GM19467 (cell line): ENCODE results near the gene MTHFD2.
"Not testable (repeated sequence)": the region's sequence is repeated elsewhere in the genome, so short reads cannot be mapped to it uniquely, and the experiment has no call there.

Source experiments
- ATAC-seq: cut with Tn5 transposase; IDR thresholded peaks from one replicate; pipeline ENCODE4 v1.9.1; 2021; ENCODE audit warnings: mild to moderate bottlenecking, moderate library complexity; ENCODE audit not compliant: unreplicated experiment

Gene MTHFD2

DNA sequence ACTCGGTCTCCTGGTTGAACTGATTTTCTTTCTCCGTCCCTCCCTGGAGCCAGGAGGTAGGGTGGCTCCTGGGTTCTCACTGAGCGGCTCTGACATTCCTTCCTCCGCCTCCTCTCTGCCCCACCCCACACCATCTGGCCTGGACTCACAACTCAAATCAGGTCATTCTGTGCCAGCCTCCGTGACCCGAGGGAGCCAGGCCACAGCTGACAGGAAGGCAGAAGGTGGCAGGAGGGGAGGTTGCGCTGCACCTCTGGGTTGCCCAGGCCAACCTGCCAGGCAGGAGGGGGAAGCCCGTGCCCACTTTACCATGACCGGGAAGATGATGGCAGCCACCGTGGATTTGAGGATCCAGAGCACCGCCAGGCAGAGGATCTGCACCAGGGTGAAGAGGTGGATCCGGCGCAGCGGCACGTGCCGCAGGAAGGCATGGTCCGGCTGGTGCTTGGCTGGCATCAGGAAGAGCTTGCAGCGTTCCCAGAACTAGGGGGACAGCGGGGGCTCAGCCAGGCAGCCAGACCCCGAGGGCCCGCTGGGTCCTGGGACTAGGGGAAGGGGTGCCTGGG lies 28.3 kb downstream of the MTHFD2 start:
- ATAC-seq = no peak

DNA sequence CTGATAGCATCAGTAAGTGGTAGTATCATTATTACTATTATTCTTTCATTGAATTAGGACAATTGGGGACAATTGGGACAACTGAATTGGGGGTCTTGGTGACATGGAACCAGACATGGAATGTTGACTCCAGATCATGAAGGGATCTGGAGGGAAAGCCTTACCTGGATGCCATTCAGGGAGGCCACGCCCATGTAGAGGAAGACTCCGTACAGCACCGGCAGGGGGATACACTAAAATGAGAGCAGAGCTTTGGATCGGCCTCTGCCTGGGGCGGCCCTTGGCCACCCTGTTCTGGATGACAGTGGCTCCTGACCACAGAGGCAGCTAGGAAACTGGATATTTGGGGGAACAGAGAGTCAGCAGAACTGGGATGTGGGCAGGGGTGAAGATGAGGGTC lies 29.2 kb downstream of the MTHFD2 start:
- no peak for ATAC-seq

DNA sequence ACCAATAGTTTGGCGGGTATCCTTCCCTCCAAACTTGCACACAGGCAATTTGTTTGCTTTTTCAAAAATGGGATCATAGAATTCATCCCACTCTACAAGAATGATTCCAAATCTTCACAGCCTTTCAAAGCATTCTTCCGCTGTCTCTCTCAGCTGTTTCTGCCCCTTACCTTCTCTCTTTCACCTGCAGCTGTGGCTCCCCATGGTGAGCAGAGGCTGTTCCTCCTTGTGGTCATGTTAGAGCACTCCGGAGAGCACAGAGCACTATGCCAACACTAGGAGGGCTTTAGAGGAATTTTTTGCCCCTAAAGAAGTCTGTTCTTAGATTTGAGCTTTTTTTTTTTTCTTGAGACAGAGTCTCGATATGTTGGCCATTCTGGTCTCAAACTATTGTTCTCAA lies 30.4 kb downstream of the MTHFD2 start:
- ATAC-seq = no peak

DNA sequence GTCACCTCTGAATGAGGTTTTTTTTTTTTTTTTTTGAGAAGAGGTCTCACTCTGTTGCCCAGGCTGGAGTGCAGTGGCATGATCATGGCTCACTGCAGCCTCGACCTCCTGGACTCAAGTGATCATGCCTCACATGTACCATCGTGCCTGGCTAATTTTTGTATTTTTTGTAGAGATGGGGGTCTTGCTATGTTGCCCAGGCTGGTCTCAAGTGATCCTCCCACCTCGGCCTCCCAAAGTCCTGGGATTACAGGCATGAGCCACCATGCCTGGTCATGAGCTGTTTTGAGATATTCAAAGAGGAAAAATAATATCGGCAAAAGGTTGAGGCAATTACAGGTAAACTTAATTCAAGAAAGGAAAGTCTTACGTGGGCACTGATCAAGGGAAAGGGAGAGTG lies 31.4 kb downstream of the MTHFD2 start:
- ATAC-seq = not testable (repeated sequence)

DNA sequence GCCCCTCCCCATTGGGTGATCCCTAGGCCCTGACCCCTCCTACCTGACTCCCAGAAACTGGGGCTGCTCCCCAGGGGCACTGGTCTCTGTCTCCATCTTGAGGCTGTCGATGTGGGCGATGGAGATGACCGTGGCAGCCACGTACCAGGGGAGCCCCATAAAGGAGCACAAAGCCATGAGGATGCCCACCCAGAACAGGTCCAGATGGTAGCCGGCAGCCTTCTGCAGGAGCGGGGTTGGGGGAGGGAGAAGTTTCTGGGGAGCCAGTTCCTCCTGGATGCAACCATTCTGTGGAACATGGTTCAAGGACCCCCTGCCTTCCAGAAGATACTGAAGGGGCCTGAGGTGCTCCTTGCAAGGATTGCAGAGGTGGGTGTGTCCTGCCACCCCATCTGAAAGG lies 34.0 kb downstream of the MTHFD2 start:
- ATAC-seq = no peak

DNA sequence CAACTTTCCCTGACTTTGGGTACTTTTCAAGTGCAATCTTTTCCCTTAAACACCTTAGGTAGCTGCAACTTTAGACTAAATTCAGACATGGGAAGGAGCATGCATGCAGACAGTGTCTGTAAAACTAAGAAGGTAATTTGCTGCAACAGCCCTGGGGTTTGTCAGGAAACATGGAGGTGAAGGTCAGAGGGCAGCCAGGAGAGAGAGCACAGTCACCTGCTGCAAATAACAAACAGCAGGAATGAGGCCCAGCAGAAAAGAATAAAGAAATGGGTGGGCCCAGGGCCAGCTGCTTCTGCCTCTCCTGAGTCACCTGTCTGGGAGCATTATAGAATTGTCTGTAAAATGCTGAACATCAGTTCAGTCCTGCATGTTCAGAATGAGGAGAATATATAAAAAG lies 35.2 kb downstream of the MTHFD2 start:
- no peak for ATAC-seq

DNA sequence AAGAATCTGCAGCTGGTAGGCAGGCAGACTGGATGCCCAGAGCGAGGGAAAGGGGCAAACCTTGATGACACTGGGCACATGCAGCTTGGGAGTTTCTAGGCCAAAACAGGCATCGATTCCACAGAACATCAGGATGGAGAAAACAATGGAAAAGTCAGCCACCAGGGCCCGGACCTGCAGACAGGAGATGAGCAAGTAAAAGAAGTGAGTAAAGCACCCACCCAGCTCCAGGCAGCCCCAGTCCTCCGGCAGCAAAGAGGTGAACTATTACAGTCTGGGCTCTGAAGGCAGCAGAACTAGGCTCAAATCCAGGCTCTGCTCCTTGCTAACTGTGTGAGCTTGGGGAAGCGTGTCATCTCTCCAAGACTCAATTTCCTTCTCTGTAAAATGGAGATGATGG lies 36.6 kb downstream of the MTHFD2 start:
- ATAC-seq = no peak

DNA sequence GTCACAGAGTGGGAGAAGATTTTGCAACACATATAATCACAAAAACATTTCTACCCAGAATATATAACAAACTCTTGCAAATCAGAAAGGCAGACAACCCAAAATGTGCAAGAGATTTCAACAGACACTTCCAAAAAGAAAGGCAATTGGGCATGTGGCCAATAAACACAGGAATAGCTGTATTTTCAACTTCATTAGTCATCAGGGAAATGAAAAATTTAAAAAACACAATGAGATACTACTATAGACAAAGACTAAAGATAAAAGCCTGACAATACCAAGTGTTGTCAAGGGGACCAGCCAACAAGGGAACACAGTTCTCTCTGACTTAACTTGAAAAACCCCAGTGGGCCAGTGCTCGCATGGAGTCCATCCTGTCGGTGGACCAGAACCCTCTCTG lies 40.5 kb downstream of the MTHFD2 start:
- ATAC-seq = no peak

DNA sequence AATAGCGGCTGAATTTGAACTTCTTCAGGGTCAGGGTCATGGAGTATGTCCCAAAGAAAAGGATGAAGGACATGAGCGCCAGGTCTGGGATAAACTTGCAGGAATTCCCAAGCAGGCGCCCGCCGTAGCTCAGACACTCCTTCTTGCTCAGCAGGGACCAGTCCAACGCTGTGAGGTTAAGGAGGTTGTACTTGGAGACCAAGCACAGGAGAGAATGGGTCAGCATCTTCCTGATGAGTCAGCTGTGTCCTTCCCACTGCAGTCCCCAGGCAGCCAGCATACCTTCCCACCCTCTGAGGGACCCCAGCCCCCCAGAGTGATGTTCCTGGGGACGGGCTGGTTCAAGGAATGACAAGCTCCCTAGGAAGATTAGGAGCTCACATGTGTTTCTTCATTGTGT lies 40.9 kb downstream of the MTHFD2 start:
- ATAC-seq = no peak

DNA sequence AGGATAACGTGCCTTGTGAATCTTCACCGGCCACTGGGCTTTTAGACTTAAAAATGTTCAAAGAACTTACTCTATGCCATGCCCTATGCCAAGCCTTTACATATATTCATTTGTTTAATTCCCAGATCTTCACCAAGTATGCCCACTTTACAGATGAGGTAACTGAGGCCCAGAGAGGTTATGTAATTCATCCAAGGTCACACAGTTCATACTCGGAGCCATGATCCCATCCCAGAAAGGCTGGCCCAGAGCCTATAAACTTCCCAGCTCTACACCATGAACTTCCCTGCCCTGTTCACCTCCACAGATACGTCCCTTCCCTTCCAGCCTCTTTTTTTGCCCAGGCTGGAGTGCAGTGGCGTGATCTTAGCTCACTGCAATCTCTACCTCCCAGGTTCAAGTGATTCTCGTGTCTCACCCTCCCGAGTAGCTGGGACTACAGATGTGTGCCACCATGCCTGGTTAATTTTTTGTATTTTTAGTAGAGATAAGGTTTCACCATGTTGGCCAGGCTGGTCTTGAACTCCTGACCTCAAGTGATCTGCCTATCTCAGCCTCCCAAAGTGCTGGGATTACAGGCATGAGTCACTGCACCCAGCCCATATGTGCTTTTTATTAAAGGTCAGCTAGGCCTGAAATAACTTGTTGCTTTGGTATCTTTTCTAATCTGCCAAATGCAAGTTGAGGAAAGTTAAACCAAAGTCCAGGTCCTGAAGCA lies 44.1 kb downstream of the MTHFD2 start:
- ATAC-seq = no peak

DNA sequence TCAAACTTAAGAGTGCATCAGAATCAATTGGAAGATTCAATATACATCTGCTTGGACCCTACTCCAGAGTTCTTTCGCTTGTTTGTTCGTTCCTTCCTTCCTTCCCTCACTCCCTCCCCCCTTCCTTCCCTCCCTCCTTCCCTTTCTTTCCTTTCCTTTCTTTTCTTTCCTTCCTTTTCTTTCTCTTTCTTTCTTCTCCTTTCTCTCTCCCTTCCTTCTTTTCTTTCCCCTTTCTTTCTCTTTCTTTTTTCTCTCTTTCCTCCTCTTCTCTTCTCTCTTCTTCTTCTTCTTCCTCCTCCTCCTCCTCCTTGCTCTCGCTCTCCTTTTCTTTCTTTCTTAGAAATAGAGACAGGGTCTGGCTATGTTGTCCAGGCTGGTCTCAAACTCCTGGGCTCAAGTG lies 45.9 kb downstream of the MTHFD2 start:
- no peak for ATAC-seq

DNA sequence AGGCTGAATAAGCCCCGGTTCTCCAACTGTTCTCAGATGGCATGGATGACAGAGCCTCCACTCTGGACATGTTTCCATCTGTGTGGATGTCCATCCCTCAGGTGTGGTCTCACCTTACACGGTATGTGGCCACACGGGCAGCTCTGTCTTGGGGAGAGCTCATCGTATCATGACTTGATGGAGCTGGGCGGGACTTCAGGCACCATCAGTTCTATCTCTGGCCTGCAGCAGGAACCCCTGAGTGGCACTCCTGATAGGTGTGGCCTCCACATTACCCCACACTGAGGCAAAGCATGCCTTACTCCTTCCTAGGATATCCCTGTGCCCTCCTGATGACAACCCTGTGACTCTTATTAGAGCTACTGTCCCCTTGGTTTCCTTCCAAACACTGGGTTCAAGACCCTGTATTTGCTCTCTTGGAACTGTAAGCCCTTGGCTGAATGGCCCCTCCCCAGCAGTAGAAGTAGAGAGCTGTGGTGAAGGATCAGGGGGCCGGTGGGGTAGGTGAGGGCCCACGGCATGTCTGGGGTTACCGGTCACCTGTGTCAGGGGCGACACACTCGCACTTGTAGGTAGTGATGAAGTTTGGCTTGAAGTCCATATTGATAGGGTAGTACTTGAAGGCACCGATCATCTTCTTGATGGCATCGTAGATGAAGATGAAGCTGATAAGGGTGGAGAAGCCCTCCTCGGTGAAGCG lies 48.2 kb downstream of the MTHFD2 start:
- ATAC-seq = no peak

DNA sequence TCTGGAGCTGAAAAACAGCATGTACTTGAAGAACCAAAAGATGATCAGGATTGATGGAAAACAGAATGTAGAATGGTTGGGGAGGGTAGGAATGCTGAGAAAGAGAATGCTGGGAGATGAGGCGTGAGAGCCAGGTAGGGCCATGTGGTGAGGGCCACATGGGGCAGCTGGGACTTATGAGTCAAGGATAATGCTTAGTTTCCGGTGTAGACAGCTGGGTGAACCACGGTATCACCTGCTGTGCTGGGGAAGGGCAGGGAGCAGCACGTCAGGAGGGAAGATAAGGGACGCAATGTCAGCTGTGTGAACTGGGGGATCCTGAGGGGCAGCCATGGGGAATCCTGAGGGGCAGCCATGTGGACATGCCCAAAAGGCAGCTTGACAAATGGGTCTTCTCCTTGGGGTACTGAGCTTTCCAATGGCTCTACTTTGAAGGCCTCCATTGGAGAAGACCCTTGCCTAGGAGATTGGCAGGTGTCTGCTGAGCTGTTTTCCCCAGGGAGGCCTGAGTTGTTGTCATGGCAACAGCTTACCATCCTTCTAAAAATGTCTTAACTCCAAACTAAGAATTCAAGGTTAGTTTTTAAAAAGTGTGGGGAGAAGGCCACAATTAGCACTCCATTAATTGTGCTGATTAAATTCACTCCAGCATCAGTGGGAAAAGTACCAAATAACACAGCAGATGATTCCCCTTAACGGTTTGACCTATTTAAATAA lies 51.1 kb downstream of the MTHFD2 start:
- no peak for ATAC-seq

DNA sequence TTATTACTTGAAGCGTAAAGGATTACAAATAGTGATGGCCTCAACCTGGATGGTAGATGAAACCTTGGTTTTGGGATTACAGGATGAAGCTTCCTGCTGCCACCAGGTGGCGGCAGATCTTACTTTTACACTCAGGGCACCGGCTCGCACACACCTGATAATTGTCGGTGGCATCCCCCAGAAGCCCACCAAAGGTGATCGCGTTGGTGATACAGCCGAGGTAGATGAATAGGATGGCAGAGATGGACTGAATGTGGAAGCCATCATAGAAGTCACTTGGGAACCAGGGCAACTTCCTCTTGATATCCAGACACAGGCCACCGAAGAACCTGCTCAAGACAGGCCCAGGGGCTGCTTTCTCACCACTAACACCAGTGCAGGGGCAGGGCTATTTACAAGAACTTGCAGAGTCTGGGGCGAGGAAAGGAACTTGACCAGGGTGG lies 51.8 kb downstream of the MTHFD2 start:
- no peak for ATAC-seq

DNA sequence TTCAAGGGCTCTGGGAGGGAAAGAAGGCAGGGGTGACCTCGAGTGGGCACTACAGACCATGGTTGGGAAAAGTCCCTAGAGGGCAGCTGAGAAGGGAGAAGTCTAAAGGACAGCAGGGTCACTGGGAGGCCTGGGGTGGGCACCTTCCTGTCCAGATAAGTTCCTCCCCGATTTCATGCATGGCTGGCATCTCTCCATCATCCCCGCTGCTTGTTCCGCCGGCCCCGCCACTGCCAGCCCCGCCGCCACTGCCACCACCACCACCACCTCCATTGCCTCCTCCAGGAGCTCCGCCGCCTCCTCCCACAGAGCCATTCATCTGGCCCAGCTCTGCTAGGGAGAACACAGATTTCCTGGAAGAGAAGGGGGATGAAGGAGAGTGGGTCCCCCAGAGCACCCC lies 53.6 kb downstream of the MTHFD2 start:
- ATAC-seq = no peak

DNA sequence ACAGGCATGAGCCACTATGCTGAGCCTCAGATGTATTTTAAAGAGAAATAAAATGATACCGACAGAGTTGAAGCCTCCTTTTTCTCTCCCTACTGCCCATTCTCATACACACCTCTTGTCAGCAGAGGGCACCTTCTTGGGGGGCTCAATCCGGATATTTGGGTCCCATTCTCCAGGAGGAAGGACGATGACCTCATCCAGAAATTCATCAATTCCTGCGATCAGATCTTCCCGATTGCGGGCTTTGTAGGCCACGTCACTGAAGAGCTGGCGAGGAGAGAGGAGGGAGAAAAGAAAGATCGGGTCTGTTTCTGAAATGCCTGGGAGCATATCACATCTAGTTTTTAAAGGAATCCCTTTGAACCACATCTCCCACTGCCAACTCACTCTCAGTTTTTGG lies 54.4 kb downstream of the MTHFD2 start:
- no peak for ATAC-seq

DNA sequence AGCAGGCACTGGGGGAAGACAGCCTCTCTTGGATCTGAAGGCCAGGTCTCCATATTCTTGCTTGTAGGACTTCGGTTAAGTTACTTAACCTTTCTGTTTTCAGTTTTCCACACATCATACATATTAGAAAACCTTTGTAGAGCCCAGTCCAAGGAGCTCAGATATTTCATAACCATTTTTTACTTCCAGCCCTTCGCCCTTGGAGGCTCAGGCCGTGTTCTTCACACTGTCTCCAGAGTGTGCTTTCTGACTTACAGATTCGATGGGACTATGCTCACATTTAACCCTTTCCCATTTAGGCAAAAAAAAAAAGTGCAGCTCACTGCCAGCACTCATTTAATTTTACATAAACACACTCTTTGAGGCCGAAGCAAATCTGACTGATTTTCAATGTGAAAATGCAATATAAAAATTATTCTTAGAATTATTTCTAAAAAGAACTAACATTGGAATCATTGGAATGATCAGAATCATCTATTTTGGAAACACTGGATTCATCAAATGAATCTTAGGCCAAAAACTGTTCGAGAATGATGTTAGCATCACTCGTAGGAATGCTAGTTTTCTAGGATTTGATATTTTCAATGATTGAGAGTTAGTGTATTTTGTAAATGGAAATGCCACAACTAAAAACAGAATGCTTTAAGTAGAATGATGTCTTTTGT lies 55.0 kb downstream of the MTHFD2 start:
- ATAC-seq = no peak

DNA sequence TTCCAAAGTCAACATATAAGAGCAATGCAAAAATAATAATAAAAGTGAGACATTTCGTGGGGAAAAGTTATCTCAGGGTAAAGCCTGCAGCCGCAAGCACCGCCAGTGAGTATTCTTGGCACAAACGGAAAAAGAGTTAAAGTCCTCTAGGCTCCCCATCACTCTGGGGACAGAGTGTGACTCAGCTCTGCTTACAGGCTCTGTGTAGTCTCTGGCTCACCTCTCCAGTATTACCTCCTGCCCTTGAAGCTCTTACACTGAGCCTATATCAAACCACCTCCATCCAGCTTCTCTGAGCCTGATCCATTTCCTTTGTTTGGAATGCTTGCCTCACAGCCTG lies 55.5 kb downstream of the MTHFD2 start:
- no peak for ATAC-seq

DNA sequence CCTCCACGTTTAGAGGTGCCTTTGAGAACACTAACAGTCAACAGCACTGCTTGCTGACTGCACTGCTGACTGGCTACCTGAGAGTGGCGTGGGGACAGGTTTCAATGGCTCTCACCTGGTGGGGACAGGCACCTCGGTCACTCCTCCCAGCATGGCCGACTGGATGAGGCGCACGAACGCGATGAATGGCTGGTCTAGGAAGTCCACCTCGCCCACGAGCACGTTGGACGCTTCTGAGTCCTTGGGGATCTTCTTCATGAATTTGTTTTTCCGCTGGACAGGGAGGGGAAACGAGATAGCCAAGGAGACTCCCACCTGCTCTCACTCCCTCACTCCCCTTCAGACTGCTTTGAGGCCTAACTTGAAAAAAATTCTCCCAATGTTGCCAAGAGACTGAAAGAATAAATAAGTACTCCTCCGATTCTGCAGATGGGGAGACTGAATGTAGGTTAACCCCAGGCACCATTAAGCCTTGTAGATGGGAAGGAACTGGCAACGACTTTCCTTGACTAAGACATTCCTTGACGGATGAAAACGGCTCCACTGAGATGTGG lies 57.3 kb downstream of the MTHFD2 start:
- no peak for ATAC-seq

DNA sequence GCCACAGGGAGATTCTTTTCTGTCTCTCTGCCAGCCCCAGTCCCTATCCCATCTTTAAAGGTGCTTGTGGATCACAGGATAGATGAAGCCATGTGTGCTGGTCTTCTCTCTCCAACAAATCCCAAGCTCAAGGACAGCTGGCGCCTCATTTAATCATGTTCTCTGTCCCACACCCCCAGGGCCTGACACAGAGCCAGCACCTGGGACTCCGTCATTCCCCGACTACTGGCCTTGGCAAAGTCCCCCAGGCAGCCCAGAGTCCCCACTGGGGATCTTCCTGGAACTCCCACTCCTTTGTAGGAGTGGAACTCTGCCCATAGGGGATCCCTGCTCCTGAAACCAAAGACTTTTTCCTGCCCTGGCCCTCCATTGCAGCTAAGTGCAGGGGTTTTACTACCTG lies 60.8 kb downstream of the MTHFD2 start:
- ATAC-seq = no peak

DNA sequence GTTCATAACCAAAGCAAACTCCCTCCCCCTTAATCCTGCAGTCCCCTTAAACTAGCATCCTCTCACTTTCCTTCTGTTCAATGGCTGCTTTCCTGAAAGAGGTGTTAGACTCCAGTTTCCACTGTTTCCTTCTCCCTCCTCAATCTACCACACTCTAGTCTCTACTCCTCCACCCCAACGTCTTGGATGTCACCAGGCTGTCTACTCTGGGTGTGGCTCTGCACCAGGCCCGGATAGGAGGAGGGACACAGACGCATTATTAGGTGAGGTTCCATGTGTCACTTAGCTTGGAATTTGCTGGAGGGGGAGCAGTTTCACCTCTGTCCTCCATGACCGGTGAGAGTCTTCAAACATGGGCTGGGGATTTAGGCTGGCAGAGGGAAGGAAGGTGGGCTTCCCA lies 61.3 kb downstream of the MTHFD2 start:
- no peak for ATAC-seq
